ENCODE measurements around the gene C1orf141.

The C1orf141 gene

GRCh38 chr1:67103548-67103947 lies 31.2 kb downstream of the C1orf141 start:
- Histone ChIP-seq H2AFZ (ENCODE audit: low read length) (no peak overlapping the region), H3K79me2 (ENCODE audit: insufficient read depth, low read length) (no peaks in the 10 kb centered on the region), H4K20me1 (ENCODE audit: insufficient read depth, low read length) (no peaks in the 10 kb centered on the region), H3K9ac (ENCODE audit: low read length) (no peak overlapping the region), H3K27me3 (ENCODE audit: insufficient read depth, low read length) (no peaks in the 10 kb centered on the region), H3K27ac (ENCODE audit: low read depth, low read length, poor library complexity, severe bottlenecking) (no peak overlapping the region), H3K9me2 (ENCODE audit: low read depth, low read length) (no peaks in the 10 kb centered on the region), H3F3A (ENCODE audit: insufficient read depth, low read length) (no peaks in the 10 kb centered on the region), H3K4me2 (ENCODE audit: low read length) (no peak overlapping the region), H3K36me3 (ENCODE audit: insufficient read depth, low read length) (no peaks in the 10 kb centered on the region), H3K4me1 (ENCODE audit: insufficient read depth, low read length, severe bottlenecking) (peaks cover 20% of the 10 kb centered on the region), H3K4me3 (ENCODE audit: low read depth, low read length, poor library complexity, severe bottlenecking) (no peak overlapping the region), H3K9me3 (ENCODE audit: low read length) (no peaks in the 10 kb centered on the region)
- no peak for TF ChIP-seq EZH2 (IDR thresholded peaks at IDR 0.05; ENCODE audit: borderline replicate concordance, low read length)
- TF ChIP-seq CTCF (IDR thresholded peaks at IDR 0.05; ENCODE audit: low read length): no peak

- Histone ChIP-seq H3K4me2 (ENCODE audit: low read length) (no peak overlapping the region), H3K79me2 (ENCODE audit: insufficient read depth, low read length) (no peaks in the 10 kb centered on the region), H3K9ac (ENCODE audit: low read length) (no peak overlapping the region), H3K36me3 (ENCODE audit: insufficient read depth, low read length) (no peaks in the 10 kb centered on the region), H3K27me3 (ENCODE audit: insufficient read depth, low read length) (no peaks in the 10 kb centered on the region), H2AFZ (ENCODE audit: low read length) (no peak overlapping the region), H3K27ac (ENCODE audit: low read depth, low read length, poor library complexity, severe bottlenecking) (no peak overlapping the region), H4K20me1 (ENCODE audit: insufficient read depth, low read length) (no peaks in the 10 kb centered on the region), H3F3A (ENCODE audit: insufficient read depth, low read length) (no peaks in the 10 kb centered on the region), H3K9me3 (ENCODE audit: low read length) (no peaks in the 10 kb centered on the region), H3K9me2 (ENCODE audit: low read depth, low read length) (no peaks in the 10 kb centered on the region), H3K4me3 (ENCODE audit: low read depth, low read length, poor library complexity, severe bottlenecking) (no peak overlapping the region), H3K4me1 (ENCODE audit: insufficient read depth, low read length, severe bottlenecking) (peaks cover 9% of the 10 kb centered on the region)
- no peak for TF ChIP-seq EZH2 (IDR thresholded peaks at IDR 0.05; ENCODE audit: borderline replicate concordance, low read length)
- no peak for TF ChIP-seq CTCF (IDR thresholded peaks at IDR 0.05; ENCODE audit: low read length)
Observed at GRCh38 chr1:67100833-67101232, 33.9 kb downstream of the C1orf141 start.

GRCh38 chr1:67097305-67097704 lies 37.5 kb downstream of the C1orf141 start:
- Histone ChIP-seq H3K4me2 (ENCODE audit: low read length) (no peak overlapping the region), H3K4me1 (ENCODE audit: insufficient read depth, low read length, severe bottlenecking) (peaks cover 9% of the 10 kb centered on the region), H3K27me3 (ENCODE audit: insufficient read depth, low read length) (no peaks in the 10 kb centered on the region), H2AFZ (ENCODE audit: low read length) (no peak overlapping the region), H3K9me3 (ENCODE audit: low read length) (no peaks in the 10 kb centered on the region), H3K36me3 (ENCODE audit: insufficient read depth, low read length) (no peaks in the 10 kb centered on the region), H4K20me1 (ENCODE audit: insufficient read depth, low read length) (no peaks in the 10 kb centered on the region), H3K9ac (ENCODE audit: low read length) (no peak overlapping the region), H3K9me2 (ENCODE audit: low read depth, low read length) (no peaks in the 10 kb centered on the region), H3F3A (ENCODE audit: insufficient read depth, low read length) (no peaks in the 10 kb centered on the region), H3K4me3 (ENCODE audit: low read depth, low read length, poor library complexity, severe bottlenecking) (no peak overlapping the region), H3K79me2 (ENCODE audit: insufficient read depth, low read length) (no peaks in the 10 kb centered on the region), H3K27ac (ENCODE audit: low read depth, low read length, poor library complexity, severe bottlenecking) (no peak overlapping the region)
- no peak for TF ChIP-seq CTCF (IDR thresholded peaks at IDR 0.05; ENCODE audit: low read length)
- TF ChIP-seq EZH2 (IDR thresholded peaks at IDR 0.05; ENCODE audit: borderline replicate concordance, low read length): no peak
